Vagina (tissue), 2 donors: ENCODE measurements around the gene HDHD3. TPM values are rescaled to one million over a fixed set of nuclear protein-coding genes. Genes with fewer than 3 reads are reported as not detected.

Experiments used
- DNase-seq, 2 donors: peaks; one replicate each; pipeline ENCODE4 v3.0.0-alpha.2; 2017; ENCODE audit errors: extremely low spot score in 2 of 2
- H3K27ac ChIP-seq: fragments of 200-600 bp; sonication (generic); one replicate; pipeline ENCODE4 v1.5.1; 2019
- H3K27me3 ChIP-seq: fragments of 200-600 bp; sonication (generic); one replicate; pipeline ENCODE4 v1.5.1; 2019
- H3K36me3 ChIP-seq, 2 donors: fragments of 200-600 bp; sonication (generic); one replicate each; pipeline ENCODE4 v1.5.1; 2017 to 2019
- H3K4me1 ChIP-seq: fragments of 200-600 bp; sonication (generic); one replicate; pipeline ENCODE4 v1.5.1; 2019
- H3K4me3 ChIP-seq, 2 donors: fragments of 200-600 bp; sonication (generic); 1 replicate in 1 of 2; 2 replicates in 1 of 2; pipeline ENCODE4 v1.5.1; 2016 to 2019
- H3K9me3 ChIP-seq: fragments of 200-600 bp; sonication (generic); one replicate; pipeline ENCODE4 v1.5.1; 2019
- CTCF ChIP-seq, 3 experiments: fragments of 450-650 bp in 2 of 3; fragments of 200-600 bp in 1 of 3; sonication (generic) in 1 of 3; IDR thresholded peaks; one replicate each; pipeline ENCODE4 v1.5.1; 2017 to 2019; ENCODE audit warnings: antibody characterized with exemption in 3 of 3, mild to moderate bottlenecking in 2 of 3, moderate library complexity in 2 of 3
- POLR2A ChIP-seq, 2 donors: fragments of 450-650 bp; IDR thresholded peaks; one replicate each; pipeline ENCODE4 v1.6.1; 2017; ENCODE audit warnings: antibody characterized with exemption in 2 of 2, mild to moderate bottlenecking in 2 of 2, moderate library complexity in 2 of 2
- POLR2AphosphoS5 ChIP-seq, 2 donors: sonication (generic); formaldehyde crosslinking; IDR thresholded peaks; one replicate each; pipeline ENCODE4 v1.9.0; 2017; ENCODE audit warnings: antibody characterized with exemption in 2 of 2, mild to moderate bottlenecking in 2 of 2, low read depth in 1 of 2; ENCODE audit not compliant: insufficient read depth in 1 of 2
- intact Hi-C: fragments of 100-400 bp; cut with DNase I; formaldehyde crosslinking; loops from one replicate; pipeline ENCODE4 v1.15.1; 2023
- total RNA-seq: library from RNA; depleted of rRNA; stranded (reverse); fragments of >200 nt; gene quantifications from one replicate; pipeline ENCODE4 v1.2.3, GENCODE V29; 2016

HDHD3 gene
- total RNA-seq, 1 donor from 2014 or later, result 31.7 TPM

- no peak for DNase-seq
- intact Hi-C loops, result no loop called here
- H3K36me3 ChIP-seq, result no peaks in the 10 kb centered on the region
- no peak overlapping the region for H3K4me3 ChIP-seq
- H3K4me1 ChIP-seq, result peaks cover 19% of the 10 kb centered on the region
- H3K27ac ChIP-seq, result no peak overlapping the region
- TF ChIP-seq CTCF (IDR thresholded peaks at IDR 0.05) (no peak), POLR2AphosphoS5 (IDR thresholded peaks at IDR 0.05; ENCODE audit: insufficient read depth in 1 of 2, low read depth in 1 of 2) (no peak), POLR2A (IDR thresholded peaks at IDR 0.05) (no peak)
- no peaks in the 10 kb centered on the region for H3K9me3 ChIP-seq
- H3K27me3 ChIP-seq, result no peaks in the 10 kb centered on the region
Measured at GRCh38 chr9:113337714-113338113, 39.1 kb downstream of the HDHD3 start.

- H3K9me3 ChIP-seq, result no peaks in the 10 kb centered on the region
- no peaks in the 10 kb centered on the region for H3K36me3 ChIP-seq
- H3K27me3 ChIP-seq, result no peaks in the 10 kb centered on the region
- intact Hi-C loops, result no loop called here
- H3K4me3 ChIP-seq, result no peak overlapping the region
- TF ChIP-seq CTCF (IDR thresholded peaks at IDR 0.05), result no peak
- no peak for TF ChIP-seq POLR2AphosphoS5 (IDR thresholded peaks at IDR 0.05; ENCODE audit: insufficient read depth in 1 of 2, low read depth in 1 of 2)
- no peak for TF ChIP-seq POLR2A (IDR thresholded peaks at IDR 0.05)
- no peak overlapping the region for H3K27ac ChIP-seq
- DNase-seq, result no peak
- H3K4me1 ChIP-seq, result no peaks in the 10 kb centered on the region
Measured at GRCh38 chr9:113331780-113332179, 45.0 kb downstream of the HDHD3 start.

- Histone ChIP-seq H3K27me3 (no peaks in the 10 kb centered on the region), H3K36me3 (no peaks in the 10 kb centered on the region), H3K4me1 (no peaks in the 10 kb centered on the region), H3K27ac (no peak overlapping the region), H3K9me3 (no peaks in the 10 kb centered on the region), H3K4me3 (no peak overlapping the region)
- no peak for DNase-seq
- TF ChIP-seq POLR2A (IDR thresholded peaks at IDR 0.05), result no peak
- TF ChIP-seq CTCF (IDR thresholded peaks at IDR 0.05), result no peak
- no peak for TF ChIP-seq POLR2AphosphoS5 (IDR thresholded peaks at IDR 0.05; ENCODE audit: insufficient read depth in 1 of 2, low read depth in 1 of 2)
- intact Hi-C loops, result no loop called here
Measured at GRCh38 chr9:113328045-113328782, 48.6 kb downstream of the HDHD3 start.

GRCh38 chr9:113326230-113326629 is 50.6 kb downstream of the HDHD3 start:
- intact Hi-C loops, result no loop called here
- TF ChIP-seq POLR2AphosphoS5 (IDR thresholded peaks at IDR 0.05; ENCODE audit: insufficient read depth in 1 of 2, low read depth in 1 of 2), result no peak
- TF ChIP-seq POLR2A (IDR thresholded peaks at IDR 0.05), result no peak
- no peak for TF ChIP-seq CTCF (IDR thresholded peaks at IDR 0.05)
- H3K27ac ChIP-seq, result no peak overlapping the region
- no peak overlapping the region for H3K4me3 ChIP-seq
- H3K36me3 ChIP-seq, result peaks cover 0 to 2% of the 10 kb centered on the region in 2 donors
- H3K27me3 ChIP-seq, result no peaks in the 10 kb centered on the region
- no peaks in the 10 kb centered on the region for H3K9me3 ChIP-seq
- no peaks in the 10 kb centered on the region for H3K4me1 ChIP-seq
- DNase-seq, result no peak

Other genes with a start within 250 kb of the HDHD3 start
- 11.5 TPM for gene SLC31A2, start 226.0 kb downstream of the HDHD3 start, total RNA-seq
- 28.7 TPM for gene FKBP15, start 155.7 kb downstream of the HDHD3 start, total RNA-seq
- gene SLC31A1, start 155.4 kb downstream of the HDHD3 start, total RNA-seq, result 9.3 TPM
- 25.3 TPM for gene CDC26, start 101.4 kb downstream of the HDHD3 start, total RNA-seq
- 11.8 TPM for gene PRPF4, start 101.3 kb downstream of the HDHD3 start, total RNA-seq
- not detected for gene RNF183, start 73.6 kb downstream of the HDHD3 start, total RNA-seq
- 2.0 TPM for gene WDR31, start 36.7 kb downstream of the HDHD3 start, total RNA-seq
- 3.9 TPM for gene BSPRY, start 27.4 kb downstream of the HDHD3 start, total RNA-seq
- 29.5 TPM for gene ALAD, start 24.3 kb upstream of the HDHD3 start, total RNA-seq
- 17.4 TPM for gene POLE3, start 33.7 kb upstream of the HDHD3 start, total RNA-seq
- not detected for gene C9orf43, start 33.8 kb upstream of the HDHD3 start, total RNA-seq
- 27.0 TPM for gene RGS3, start 86.7 kb upstream of the HDHD3 start, total RNA-seq